Endothelial cell of umbilical vein (primary cell): Measurements from ENCODE around the gene PNISR.

Experiments
- CTCF ChIP-seq, 2 donors: IDR thresholded peaks; 1 replicate in 1 of 2; 2 replicates in 1 of 2; pipeline ENCODE4 v1.5.1; 2011; ENCODE audit warnings: low read length in 2 of 2, mild to moderate bottlenecking in 2 of 2, moderate library complexity in 2 of 2, control low read depth in 1 of 2, inconsistent platforms in 1 of 2, low read depth in 1 of 2; ENCODE audit not compliant: insufficient read depth in 1 of 2; ENCODE audit errors: extremely low read depth in 1 of 2
- EZH2 ChIP-seq: IDR thresholded peaks from 2 replicates; pipeline ENCODE4 v1.6.1; 2012; ENCODE audit warnings: borderline replicate concordance, low read depth, mild to moderate bottlenecking, moderate library complexity, low read length, inconsistent platforms; ENCODE audit not compliant: severe bottlenecking

- TF ChIP-seq CTCF (IDR thresholded peaks at IDR 0.05; ENCODE audit: extremely low read depth in 1 of 2, insufficient read depth in 1 of 2, low read depth in 1 of 2, low read length in 2 of 2) (no peak), EZH2 (no peak)
Measured at GRCh38 chr6:99364026-99364425, 61.1 kb downstream of the PNISR start.
